Germinal center (tissue), 1 donor: ENCODE results near the gene FOXN3.

Experiments
- DNase-seq: peaks from one replicate; pipeline ENCODE4 v3.0.0; 2012; ENCODE audit warnings: mixed read lengths, low spot score

FOXN3 gene

GRCh38 chr14:89277203-89277602, 139.8 kb downstream of the FOXN3 start:
- no peak for DNase-seq

- no peak for DNase-seq
Measured at GRCh38 chr14:89276424-89276975, 140.5 kb downstream of the FOXN3 start.

GRCh38 chr14:89270439-89271227, 146.4 kb downstream of the FOXN3 start:
- DNase-seq, result peak; percentile 15

- no peak for DNase-seq
Measured at GRCh38 chr14:89269404-89269803, 147.6 kb downstream of the FOXN3 start.

- no peak for DNase-seq
Measured at GRCh38 chr14:89268514-89268913, 148.5 kb downstream of the FOXN3 start.

GRCh38 chr14:89267656-89268055, 149.4 kb downstream of the FOXN3 start:
- no peak for DNase-seq

- no peak for DNase-seq
Measured at GRCh38 chr14:89267163-89267562, 149.9 kb downstream of the FOXN3 start.

- no peak for DNase-seq
Measured at GRCh38 chr14:89266754-89267153, 150.3 kb downstream of the FOXN3 start.

- DNase-seq, result no peak
Measured at GRCh38 chr14:89265234-89265633, 151.8 kb downstream of the FOXN3 start.

- no peak for DNase-seq
Measured at GRCh38 chr14:89264196-89264800, 152.7 kb downstream of the FOXN3 start.

- no peak for DNase-seq
Measured at GRCh38 chr14:89262041-89262440, 155.0 kb downstream of the FOXN3 start.

- DNase-seq, result no peak
Measured at GRCh38 chr14:89260898-89261297, 156.1 kb downstream of the FOXN3 start.

- DNase-seq, result no peak
Measured at GRCh38 chr14:89259951-89260609, 157.0 kb downstream of the FOXN3 start.

- DNase-seq, result no peak
Measured at GRCh38 chr14:89258728-89259273, 158.2 kb downstream of the FOXN3 start.

GRCh38 chr14:89256951-89257350, 160.1 kb downstream of the FOXN3 start:
- no peak for DNase-seq

- DNase-seq, result no peak
Measured at GRCh38 chr14:89256283-89256682, 160.8 kb downstream of the FOXN3 start.

- no peak for DNase-seq
Measured at GRCh38 chr14:89255852-89256251, 161.2 kb downstream of the FOXN3 start.

GRCh38 chr14:89255012-89255411, 162.0 kb downstream of the FOXN3 start:
- DNase-seq, result no peak

GRCh38 chr14:89254166-89254909, 162.7 kb downstream of the FOXN3 start:
- no peak for DNase-seq

- no peak for DNase-seq
Measured at GRCh38 chr14:89252887-89253532, 164.0 kb downstream of the FOXN3 start.

- DNase-seq, result no peak
Measured at GRCh38 chr14:89251061-89251460, 166.0 kb downstream of the FOXN3 start.
